DLD1 (cell line): Measurements from ENCODE around the gene GMPPB.
"Not testable (repeated sequence)": the region's sequence is repeated elsewhere in the genome, so short reads cannot be mapped to it uniquely, and the experiment has no call there.

Experiments used
- in situ Hi-C: cut with HindIII; loops from 2 replicates; pipeline ENCODE4 v1.10.0; 2017; ENCODE audit warnings: low sequenced_read_pairs

Gene GMPPB

GRCh38 chr3:49723628-49724551 lies at the start of gene GMPPB:
GMPPB (minus strand) TSS chr3:49723951; CDS start chr3:49723726, 225 bp downstream.
- in situ Hi-C loops: no loop called here

GRCh38 chr3:49772703-49773102 lies 49.0 kb upstream of the GMPPB start:
- in situ Hi-C loops: no loop called here

- in situ Hi-C loops: no loop called here
Measured at GRCh38 chr3:49771340-49771938, 47.7 kb upstream of the GMPPB start.

- in situ Hi-C loops: no loop called here
Measured at GRCh38 chr3:49769926-49770325, 46.2 kb upstream of the GMPPB start.

- in situ Hi-C loops: no loop called here
Measured at GRCh38 chr3:49769286-49769915, 45.6 kb upstream of the GMPPB start.

- in situ Hi-C loops: no loop called here
Measured at GRCh38 chr3:49763981-49764380, 40.2 kb upstream of the GMPPB start.

- in situ Hi-C loops: no loop called here
Measured at GRCh38 chr3:49761661-49762060, 37.9 kb upstream of the GMPPB start.

- in situ Hi-C loops: no loop called here
Measured at GRCh38 chr3:49759226-49759625, 35.5 kb upstream of the GMPPB start.

GRCh38 chr3:49757197-49757596 lies 33.4 kb upstream of the GMPPB start:
- in situ Hi-C loops: no loop called here

GRCh38 chr3:49756036-49756435 lies 32.3 kb upstream of the GMPPB start:
- in situ Hi-C loops: no loop called here

GRCh38 chr3:49754536-49754935 lies 30.8 kb upstream of the GMPPB start:
- in situ Hi-C loops: no loop called here

- in situ Hi-C loops: no loop called here
Measured at GRCh38 chr3:49751501-49751900, 27.8 kb upstream of the GMPPB start.

- in situ Hi-C loops: no loop called here
Measured at GRCh38 chr3:49750056-49750455, 26.3 kb upstream of the GMPPB start.

GRCh38 chr3:49748874-49749273 lies 25.1 kb upstream of the GMPPB start:
- in situ Hi-C loops: not testable (repeated sequence)

GRCh38 chr3:49747792-49748480 lies 24.2 kb upstream of the GMPPB start:
- in situ Hi-C loops: no loop called here

- in situ Hi-C loops: no loop called here
Measured at GRCh38 chr3:49745986-49746385, 22.2 kb upstream of the GMPPB start.

GRCh38 chr3:49740427-49740826 lies 16.7 kb upstream of the GMPPB start:
- in situ Hi-C loops: no loop called here

GRCh38 chr3:49738067-49738713 lies 14.4 kb upstream of the GMPPB start:
- in situ Hi-C loops: no loop called here

GRCh38 chr3:49734752-49735151 lies 11.0 kb upstream of the GMPPB start:
- in situ Hi-C loops: no loop called here

GRCh38 chr3:49733551-49733950 lies 9.8 kb upstream of the GMPPB start:
- in situ Hi-C loops: no loop called here

GRCh38 chr3:49732597-49732996 lies 8.8 kb upstream of the GMPPB start:
- in situ Hi-C loops: no loop called here
